Astrocyte (in vitro differentiated cells and primary cell): ENCODE measurements around the gene GABARAPL2. TPM values are rescaled to one million over a fixed set of nuclear protein-coding genes. Genes with fewer than 3 reads are reported as not detected.

ENCODE experiments used
- DNase-seq: peaks from one replicate; pipeline ENCODE4 v3.0.0-alpha.2; 2010; ENCODE audit warnings: low read depth
- FAIRE-seq: peaks from 2 replicates; lab custom pipeline; 2011; peaks lifted over from hg19 to GRCh38; lab: Jason Lieb, UNC
- H2AFZ ChIP-seq: 2 replicates; pipeline ENCODE4 v1.6.0; 2012; ENCODE audit warnings: low read depth, low read length, inconsistent platforms
- H3K27ac ChIP-seq: 2 replicates; pipeline ENCODE4 v1.5.1; 2011; ENCODE audit warnings: low read depth, low read length, inconsistent platforms
- H3K27me3 ChIP-seq: 2 replicates; pipeline ENCODE4 v1.6.0; 2011; ENCODE audit warnings: low read length, inconsistent platforms; ENCODE audit not compliant: insufficient read depth
- H3K36me3 ChIP-seq: 2 replicates; pipeline ENCODE4 v1.5.1; 2011; ENCODE audit warnings: low read length, inconsistent platforms; ENCODE audit not compliant: insufficient read depth
- H3K4me1 ChIP-seq: 2 replicates; pipeline ENCODE4 v1.5.1; 2011; ENCODE audit warnings: low read length, inconsistent platforms; ENCODE audit not compliant: insufficient read depth
- H3K4me2 ChIP-seq: 2 replicates; pipeline ENCODE4 v1.6.0; 2012; ENCODE audit warnings: low read length, inconsistent platforms
- H3K4me3 ChIP-seq: 2 replicates; pipeline ENCODE4 v1.5.1; 2011; ENCODE audit warnings: low read depth, mild to moderate bottlenecking, low read length, inconsistent platforms; ENCODE audit not compliant: insufficient read depth
- H3K79me2 ChIP-seq: 2 replicates; pipeline ENCODE4 v1.6.0; 2012; ENCODE audit warnings: mild to moderate bottlenecking, low read length, inconsistent platforms; ENCODE audit not compliant: insufficient read depth
- H3K9ac ChIP-seq: 2 replicates; pipeline ENCODE4 v1.6.0; 2012; ENCODE audit warnings: mild to moderate bottlenecking, low read length, inconsistent platforms
- H3K9me3 ChIP-seq: 2 replicates; pipeline ENCODE4 v1.5.1; 2012; ENCODE audit warnings: low read depth, mild to moderate bottlenecking, low read length, inconsistent platforms; ENCODE audit not compliant: insufficient read depth
- H4K20me1 ChIP-seq: 2 replicates; pipeline ENCODE4 v1.6.0; 2012; ENCODE audit warnings: low read length, inconsistent platforms; ENCODE audit not compliant: insufficient read depth
- H3K27ac Mint-ChIP-seq: one replicate; pipeline ENCODE4 v1.8.0; 2021; ENCODE audit warnings: mild to moderate bottlenecking, mixed read lengths; ENCODE audit not compliant: unreplicated experiment
- H3K27me3 Mint-ChIP-seq: one replicate; pipeline ENCODE4 v1.8.0; 2021; ENCODE audit warnings: low read depth, mixed read lengths; ENCODE audit not compliant: unreplicated experiment
- H3K36me3 Mint-ChIP-seq: one replicate; pipeline ENCODE4 v1.8.0; 2021; ENCODE audit warnings: low read depth, mixed read lengths; ENCODE audit not compliant: unreplicated experiment
- H3K4me1 Mint-ChIP-seq: one replicate; pipeline ENCODE4 v1.8.0; 2021; ENCODE audit warnings: low read depth, mixed read lengths; ENCODE audit not compliant: unreplicated experiment
- H3K4me3 Mint-ChIP-seq: one replicate; pipeline ENCODE4 v1.8.0; 2021; ENCODE audit warnings: mild to moderate bottlenecking, moderate library complexity, mixed read lengths; ENCODE audit not compliant: unreplicated experiment
- H3K9me3 Mint-ChIP-seq: one replicate; pipeline ENCODE4 v1.8.0; 2021; ENCODE audit warnings: mild to moderate bottlenecking, mixed read lengths; ENCODE audit not compliant: unreplicated experiment
- CTCF ChIP-seq: IDR thresholded peaks from 2 replicates; pipeline ENCODE4 v1.5.1; 2011; ENCODE audit warnings: low read depth, mild to moderate bottlenecking, inconsistent platforms, low read length, moderate library complexity; ENCODE audit not compliant: insufficient read depth
- EZH2 ChIP-seq: IDR thresholded peaks from 2 replicates; pipeline ENCODE4 v1.6.1; 2012; ENCODE audit warnings: mild to moderate bottlenecking, low read length, inconsistent platforms; ENCODE audit not compliant: insufficient read depth
- total RNA-seq: library from RNA; stranded (reverse); gene quantifications from 2 replicates; pipeline ENCODE4 v1.2.1, GENCODE V29; 2021

Gene GABARAPL2
- total RNA-seq, 1 donor from 2014 or later: 108 TPM

- DNase-seq: peak; percentile 86
- peaks cover 5% of the 10 kb centered on the region for H3K79me2 ChIP-seq
- Mint-ChIP-seq H3K27ac (peak within 1 kb of the TSS; percentile 93), H3K36me3 (no peaks in the 10 kb centered on the region), H3K4me3 (peak within 1 kb of the TSS; percentile 94), H3K9me3 (no peaks in the 10 kb centered on the region), H3K27me3 (no peaks in the 10 kb centered on the region), H3K4me1 (peaks cover 4% of the 10 kb centered on the region)
- H3K4me2 ChIP-seq: peak within 1 kb of the TSS; percentile 97
- peak within 1 kb of the TSS; percentile 78 for H3K4me3 ChIP-seq
- H3K27ac ChIP-seq: peak within 1 kb of the TSS; percentile 65
- peaks cover 6% of the 10 kb centered on the region for H3K4me1 ChIP-seq
- no peak for TF ChIP-seq CTCF
- TF ChIP-seq EZH2: no peak
- H3K27me3 ChIP-seq: no peaks in the 10 kb centered on the region
- FAIRE-seq: no peak
- H4K20me1 ChIP-seq: no peaks in the 10 kb centered on the region
- H3K9ac ChIP-seq: peak within 1 kb of the TSS; percentile 80
- no peaks in the 10 kb centered on the region for H3K9me3 ChIP-seq
- H3K36me3 ChIP-seq: no peaks in the 10 kb centered on the region
- H2AFZ ChIP-seq: peak within 1 kb of the TSS; percentile 90
Observed at GRCh38 chr16:75555707-75556430, 10.3 kb upstream of the GABARAPL2 start, which contains the start of gene TMEM231. Gene TMEM231 (minus strand): TSS chr16:75556252. CDS start chr16:75556209, 43 bp downstream.

GRCh38 chr16:75556431-75556950 lies 9.7 kb upstream of the GABARAPL2 start:
- Histone ChIP-seq H3K36me3 (no peaks in the 10 kb centered on the region), H4K20me1 (no peaks in the 10 kb centered on the region), H2AFZ (peak overlapping the region; percentile 90), H3K4me2 (peak overlapping the region; percentile 97), H3K9me3 (no peaks in the 10 kb centered on the region), H3K27ac (peak overlapping the region; percentile 65), H3K4me3 (peak overlapping the region; percentile 78), H3K27me3 (peaks cover 3% of the 10 kb centered on the region), H3K79me2 (peaks cover 5% of the 10 kb centered on the region), H3K9ac (peak overlapping the region; percentile 80), H3K4me1 (peaks cover 6% of the 10 kb centered on the region)
- Mint-ChIP-seq H3K27ac (peak overlapping the region; percentile 0), H3K27me3 (no peaks in the 10 kb centered on the region), H3K9me3 (no peaks in the 10 kb centered on the region), H3K4me1 (peaks cover 4% of the 10 kb centered on the region), H3K4me3 (peak overlapping the region; percentile 94), H3K36me3 (no peaks in the 10 kb centered on the region)
- DNase-seq (no peak), FAIRE-seq (no peak)
- no peak for TF ChIP-seq EZH2
- no peak for TF ChIP-seq CTCF
